HepG2 (cell line): Measurements from ENCODE around the gene STIM1. TPM values are rescaled to one million over a fixed set of nuclear protein-coding genes. Genes with fewer than 3 reads are reported as not detected.

ENCODE experiments used
- AGO2 ChIP-seq: fragments of 200-400 bp; formaldehyde crosslinking; optimal IDR thresholded peaks from 2 replicates; pipeline ENCODE3; 2017; ENCODE audit warnings: mild to moderate bottlenecking, low read depth, low read length, moderate library complexity
- CHCHD3 ChIP-seq: sonication (generic); formaldehyde crosslinking; IDR thresholded peaks from 2 replicates; pipeline ENCODE4 v1.8.0; 2022; ENCODE audit warnings: mild to moderate bottlenecking, missing genetic modification reagents, moderate library complexity
- GATAD2A ChIP-seq: IDR thresholded peaks from 2 replicates; pipeline ENCODE4 v1.6.1; 2016
- JDP2 ChIP-seq: sonication (generic); formaldehyde crosslinking; IDR thresholded peaks from 2 replicates; pipeline ENCODE4 v1.8.1; 2022; ENCODE audit warnings: missing genetic modification reagents, borderline replicate concordance
- LCORL ChIP-seq, 2 experiments: fragments of 450-650 bp in 1 of 2; sonication (generic) in 1 of 2; formaldehyde crosslinking in 1 of 2; IDR thresholded peaks; 2 replicates each; pipeline versions ENCODE4 v1.5.0 to v1.6.1; 2017 to 2020; ENCODE audit warnings: antibody characterized with exemption in 1 of 2, missing genetic modification reagents in 1 of 2
- NFIC ChIP-seq: IDR thresholded peaks from 2 replicates; pipeline ENCODE4 v1.6.1; 2012; ENCODE audit warnings: mild to moderate bottlenecking, low read length, inconsistent platforms
- NR2F2 ChIP-seq: IDR thresholded peaks from 2 replicates; pipeline ENCODE4 v1.6.1; 2012; ENCODE audit warnings: low read depth, inconsistent platforms, borderline replicate concordance
- PHB2 ChIP-seq: fragments of 450-650 bp; IDR thresholded peaks from 2 replicates; pipeline ENCODE4 v1.6.1; 2018; ENCODE audit not compliant: partially characterized antibody
- RFXANK ChIP-seq: IDR thresholded peaks from 2 replicates; pipeline ENCODE4 v1.6.1; 2016
- RORA ChIP-seq: sonication (generic); formaldehyde crosslinking; IDR thresholded peaks from 2 replicates; pipeline ENCODE4 v1.5.0; 2020; ENCODE audit warnings: mild to moderate bottlenecking, missing genetic modification reagents, moderate library complexity
- SOX6 ChIP-seq, 2 experiments: fragments of 450-650 bp in 1 of 2; sonication (generic) in 1 of 2; formaldehyde crosslinking in 1 of 2; IDR thresholded peaks; 2 replicates each; pipeline versions ENCODE4 v1.4.0 to v1.6.1; 2017 to 2020; ENCODE audit warnings: antibody characterized with exemption in 1 of 2, mild to moderate bottlenecking in 1 of 2, missing genetic modification reagents in 1 of 2
- YEATS2 ChIP-seq: sonication (generic); formaldehyde crosslinking; IDR thresholded peaks from 2 replicates; pipeline ENCODE4 v1.4.0; 2020; ENCODE audit warnings: missing genetic modification reagents, borderline replicate concordance
- ZNF143 ChIP-seq: sonication (generic); formaldehyde crosslinking; IDR thresholded peaks from 2 replicates; pipeline ENCODE4 v1.4.0; 2020; ENCODE audit warnings: missing genetic modification reagents
- ZNF253 ChIP-seq: sonication (generic); formaldehyde crosslinking; IDR thresholded peaks from 2 replicates; pipeline ENCODE4 v1.8.0; 2022; ENCODE audit warnings: mild to moderate bottlenecking, missing genetic modification reagents, borderline replicate concordance
- ZNF326 ChIP-seq: sonication (generic); formaldehyde crosslinking; IDR thresholded peaks from 2 replicates; pipeline ENCODE4 v1.4.0; 2020; ENCODE audit warnings: missing genetic modification reagents, borderline replicate concordance
- ZNF430 ChIP-seq: sonication (generic); formaldehyde crosslinking; IDR thresholded peaks from 2 replicates; pipeline ENCODE4 v1.9.0; 2021; ENCODE audit warnings: mild to moderate bottlenecking, missing genetic modification reagents
- ZNF431 ChIP-seq: sonication (generic); formaldehyde crosslinking; IDR thresholded peaks from 2 replicates; pipeline ENCODE4 v1.9.0; 2022; ENCODE audit warnings: missing genetic modification reagents, low read depth, mild to moderate bottlenecking, borderline replicate concordance
- ZSCAN31 ChIP-seq: sonication (generic); formaldehyde crosslinking; IDR thresholded peaks from 2 replicates; pipeline ENCODE4 v1.5.0; 2020; ENCODE audit warnings: low read depth, mild to moderate bottlenecking, missing genetic modification reagents
- polyA plus RNA-seq, 8 experiments: library from polyadenylated mRNA; depleted of rRNA in 3 of 8; stranded (reverse) in 7 of 8; unstranded in 1 of 8; fragments of >200 nt; fragmentation: Illumina TruSeq in 4 of 8; extraction: Trizol in 4 of 8; gene quantifications; 2 replicates each; pipeline versions ENCODE4 v1.2.1 to v1.2.3, GENCODE V29; 2011 to 2016; ENCODE audit warnings: low read depth in 4 of 8, missing spikeins in 1 of 8, mixed read lengths in 1 of 8; ENCODE audit not compliant: insufficient read depth in 1 of 8
- total RNA-seq, 5 experiments: library from RNA; depleted of rRNA; stranded (reverse); fragments of >200 nt; fragmentation: Illumina TruSeq; extraction: Trizol; gene quantifications; 2 replicates each; pipeline ENCODE4 v1.2.3, GENCODE V29; 2016; ENCODE audit warnings: low read depth in 1 of 5
- TF ChIP-seq, protein P1 (sequence below): sonication (generic); formaldehyde crosslinking; IDR thresholded peaks from 2 replicates; pipeline ENCODE4 v1.5.1; 2020; ENCODE audit warnings: mild to moderate bottlenecking, missing genetic modification reagents, moderate library complexity
- TF ChIP-seq, protein P2 (sequence below): sonication (generic); formaldehyde crosslinking; IDR thresholded peaks from 2 replicates; pipeline ENCODE4 v1.4.0; 2020; ENCODE audit warnings: mild to moderate bottlenecking, missing genetic modification reagents

The STIM1 gene
- total and polyA plus RNA-seq, 2 of the 13 experiments (the other 11 are each of a cell fraction or from before 2014, with no cell fraction given), result 19.2 to 28.5 TPM

DNA sequence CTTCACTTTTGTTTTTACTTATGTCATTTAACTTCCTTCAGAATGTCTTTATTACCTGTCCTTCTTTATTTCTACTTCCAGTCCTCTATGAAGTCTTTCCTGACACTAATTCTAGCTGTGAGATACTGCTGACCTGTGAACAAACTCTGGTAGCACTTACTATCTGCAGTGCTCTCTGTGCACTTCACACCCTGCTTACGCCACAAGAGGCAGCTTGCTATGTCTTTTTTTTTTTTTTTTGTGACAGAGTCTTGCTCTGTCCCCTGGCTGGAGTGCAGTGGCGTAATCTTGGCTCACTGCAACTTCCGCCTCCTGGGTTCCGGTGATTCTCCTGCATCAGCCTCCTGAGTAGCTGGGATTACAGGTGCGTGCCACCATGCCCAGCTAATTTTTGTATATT, 10.7 kb downstream of the STIM1 start (continued):
- TF ChIP-seq LCORL (IDR thresholded peaks at IDR 0.05) (no peak), LCORL (CRISPR knock-in tag; IDR thresholded peaks at IDR 0.05) (no peak), JDP2 (CRISPR knock-in tag) (no peak), GATAD2A (CRISPR knock-in tag) (peak; percentile 66), ZNF253 (CRISPR knock-in tag) (no peak), YEATS2 (CRISPR knock-in tag) (no peak), RORA (CRISPR knock-in tag) (no peak), PHB2 (no peak), ZNF431 (CRISPR knock-in tag) (no peak), AGO2 (no peak), NR2F2 (no peak), CHCHD3 (CRISPR knock-in tag) (no peak), ZNF326 (CRISPR knock-in tag) (no peak), SOX6 (IDR thresholded peaks at IDR 0.05) (no peak), SOX6 (CRISPR knock-in tag; IDR thresholded peaks at IDR 0.05) (peak; percentile 44; the same call in 1 of the 2 replicates), ZNF143 (CRISPR knock-in tag) (no peak), ZNF430 (CRISPR knock-in tag) (no peak), ZSCAN31 (no peak), RFXANK (no peak), NFIC (no peak)
- TF ChIP-seq, protein P1, sequence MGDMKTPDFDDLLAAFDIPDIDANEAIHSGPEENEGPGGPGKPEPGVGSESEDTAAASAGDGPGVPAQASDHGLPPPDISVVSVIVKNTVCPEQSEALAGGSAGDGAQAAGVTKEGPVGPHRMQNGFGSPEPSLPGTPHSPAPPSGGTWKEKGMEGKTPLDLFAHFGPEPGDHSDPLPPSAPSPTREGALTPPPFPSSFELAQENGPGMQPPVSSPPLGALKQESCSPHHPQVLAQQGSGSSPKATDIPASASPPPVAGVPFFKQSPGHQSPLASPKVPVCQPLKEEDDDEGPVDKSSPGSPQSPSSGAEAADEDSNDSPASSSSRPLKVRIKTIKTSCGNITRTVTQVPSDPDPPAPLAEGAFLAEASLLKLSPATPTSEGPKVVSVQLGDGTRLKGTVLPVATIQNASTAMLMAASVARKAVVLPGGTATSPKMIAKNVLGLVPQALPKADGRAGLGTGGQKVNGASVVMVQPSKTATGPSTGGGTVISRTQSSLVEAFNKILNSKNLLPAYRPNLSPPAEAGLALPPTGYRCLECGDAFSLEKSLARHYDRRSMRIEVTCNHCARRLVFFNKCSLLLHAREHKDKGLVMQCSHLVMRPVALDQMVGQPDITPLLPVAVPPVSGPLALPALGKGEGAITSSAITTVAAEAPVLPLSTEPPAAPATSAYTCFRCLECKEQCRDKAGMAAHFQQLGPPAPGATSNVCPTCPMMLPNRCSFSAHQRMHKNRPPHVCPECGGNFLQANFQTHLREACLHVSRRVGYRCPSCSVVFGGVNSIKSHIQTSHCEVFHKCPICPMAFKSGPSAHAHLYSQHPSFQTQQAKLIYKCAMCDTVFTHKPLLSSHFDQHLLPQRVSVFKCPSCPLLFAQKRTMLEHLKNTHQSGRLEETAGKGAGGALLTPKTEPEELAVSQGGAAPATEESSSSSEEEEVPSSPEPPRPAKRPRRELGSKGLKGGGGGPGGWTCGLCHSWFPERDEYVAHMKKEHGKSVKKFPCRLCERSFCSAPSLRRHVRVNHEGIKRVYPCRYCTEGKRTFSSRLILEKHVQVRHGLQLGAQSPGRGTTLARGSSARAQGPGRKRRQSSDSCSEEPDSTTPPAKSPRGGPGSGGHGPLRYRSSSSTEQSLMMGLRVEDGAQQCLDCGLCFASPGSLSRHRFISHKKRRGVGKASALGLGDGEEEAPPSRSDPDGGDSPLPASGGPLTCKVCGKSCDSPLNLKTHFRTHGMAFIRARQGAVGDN (CRISPR knock-in tag), result peak; percentile 47; the same call in 1 of the 2 replicates
- TF ChIP-seq, protein P2, sequence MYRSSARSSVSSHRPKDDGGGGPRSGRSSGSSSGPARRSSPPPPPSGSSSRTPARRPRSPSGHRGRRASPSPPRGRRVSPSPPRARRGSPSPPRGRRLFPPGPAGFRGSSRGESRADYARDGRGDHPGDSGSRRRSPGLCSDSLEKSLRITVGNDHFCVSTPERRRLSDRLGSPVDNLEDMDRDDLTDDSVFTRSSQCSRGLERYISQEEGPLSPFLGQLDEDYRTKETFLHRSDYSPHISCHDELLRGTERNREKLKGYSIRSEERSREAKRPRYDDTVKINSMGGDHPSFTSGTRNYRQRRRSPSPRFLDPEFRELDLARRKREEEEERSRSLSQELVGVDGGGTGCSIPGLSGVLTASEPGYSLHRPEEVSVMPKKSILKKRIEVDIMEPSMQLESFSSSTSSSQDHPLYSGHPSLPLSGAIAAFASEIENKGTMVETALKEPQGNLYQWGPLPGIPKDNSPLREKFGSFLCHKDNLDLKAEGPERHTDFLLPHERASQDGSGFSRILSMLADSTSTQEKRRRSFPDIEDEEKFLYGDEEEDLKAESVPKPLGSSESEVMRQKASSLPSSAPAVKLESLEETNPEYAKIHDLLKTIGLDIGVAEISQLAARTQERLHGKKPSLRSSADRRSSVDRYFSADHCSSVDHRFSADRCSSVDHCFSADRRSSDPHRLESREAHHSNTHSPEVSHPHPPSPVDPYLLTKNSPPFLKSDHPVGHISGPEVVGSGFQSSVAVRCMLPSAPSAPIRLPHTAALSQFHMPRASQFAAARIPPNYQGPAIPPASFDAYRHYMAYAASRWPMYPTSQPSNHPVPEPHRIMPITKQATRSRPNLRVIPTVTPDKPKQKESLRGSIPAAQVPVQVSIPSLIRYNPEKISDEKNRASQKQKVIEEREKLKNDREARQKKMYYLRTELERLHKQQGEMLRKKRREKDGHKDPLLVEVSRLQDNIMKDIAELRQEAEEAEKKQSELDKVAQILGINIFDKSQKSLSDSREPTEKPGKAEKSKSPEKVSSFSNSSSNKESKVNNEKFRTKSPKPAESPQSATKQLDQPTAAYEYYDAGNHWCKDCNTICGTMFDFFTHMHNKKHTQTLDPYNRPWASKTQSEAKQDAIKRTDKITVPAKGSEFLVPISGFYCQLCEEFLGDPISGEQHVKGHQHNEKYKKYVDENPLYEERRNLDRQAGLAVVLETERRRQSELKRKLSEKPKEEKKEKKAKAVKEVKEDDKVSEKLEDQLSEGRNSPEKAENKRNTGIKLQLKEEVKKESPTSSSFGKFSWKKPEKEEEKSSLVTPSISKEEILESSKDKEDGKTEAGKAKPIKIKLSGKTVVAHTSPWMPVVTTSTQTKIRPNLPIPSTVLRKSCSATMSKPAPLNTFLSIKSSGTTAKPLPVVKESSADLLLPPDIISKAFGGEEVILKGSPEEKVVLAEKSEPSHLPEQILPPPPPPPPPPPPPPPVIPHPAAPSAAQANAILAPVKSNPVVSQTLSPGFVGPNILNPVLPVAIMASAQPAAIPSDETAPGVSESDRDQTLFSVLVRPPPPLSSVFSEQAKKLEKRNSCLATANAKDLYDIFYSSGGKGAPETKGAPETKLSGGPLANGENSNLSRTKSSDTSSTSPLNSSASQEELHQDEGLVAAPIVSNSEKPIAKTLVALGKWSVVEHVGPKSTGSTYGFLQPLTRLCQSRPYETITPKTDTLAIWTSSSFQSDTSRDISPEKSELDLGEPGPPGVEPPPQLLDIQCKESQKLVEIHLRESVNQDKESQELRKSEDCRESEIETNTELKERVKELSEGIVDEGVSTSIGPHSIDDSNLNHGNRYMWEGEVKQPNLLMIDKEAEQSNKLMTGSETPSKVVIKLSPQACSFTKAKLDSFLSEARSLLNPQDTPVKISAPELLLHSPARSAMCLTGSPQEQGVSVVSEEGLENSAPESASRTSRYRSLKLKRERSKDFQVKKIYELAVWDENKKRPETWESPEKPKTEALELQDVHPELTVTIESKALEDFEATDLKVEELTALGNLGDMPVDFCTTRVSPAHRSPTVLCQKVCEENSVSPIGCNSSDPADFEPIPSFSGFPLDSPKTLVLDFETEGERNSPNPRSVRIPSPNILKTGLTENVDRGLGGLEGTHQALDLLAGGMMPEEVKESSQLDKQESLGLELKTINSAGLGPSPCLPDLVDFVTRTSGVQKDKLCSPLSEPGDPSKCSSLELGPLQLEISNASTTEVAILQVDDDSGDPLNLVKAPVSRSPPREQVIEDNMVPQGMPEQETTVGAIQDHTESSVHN (CRISPR knock-in tag), result no peak
